ENCODE data around the gene ING4.

ING4 gene

GRCh38 chr12:6635856-6636531 lies 26.9 kb downstream of the ING4 start, which contains the start of gene LPAR5:
Gene LPAR5, minus strand, starts transcription at chr12:6635959. Its CDS starts 14,711 bp downstream, at chr12:6621248.
- DNase-seq (ENCODE audit: low spot score): peak; percentile 52

DNA sequence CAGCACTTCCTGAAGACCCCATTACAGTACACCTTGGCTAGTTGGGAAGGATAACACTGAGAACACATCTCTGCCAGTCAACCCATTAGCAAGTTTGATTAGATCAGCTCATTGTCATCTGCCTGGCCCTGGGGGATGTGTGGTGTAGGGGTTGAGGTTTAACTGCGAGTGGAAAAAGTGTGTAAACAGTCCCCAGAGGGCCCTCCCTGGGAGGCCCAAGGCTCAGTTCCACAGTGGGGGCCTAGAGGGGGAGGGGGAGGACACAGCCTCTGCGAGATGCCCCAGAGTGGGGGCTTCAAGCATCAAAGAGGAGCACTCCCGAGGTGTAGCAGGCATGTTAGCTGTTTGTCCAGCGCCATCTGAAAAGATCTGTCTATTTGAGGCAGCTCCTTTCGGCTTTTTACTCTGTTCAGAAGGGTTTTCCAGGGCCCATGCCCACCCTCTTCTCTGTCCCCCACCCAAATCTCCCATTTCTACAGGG lies 27.5 kb downstream of the ING4 start:
- DNase-seq (ENCODE audit: low spot score): no peak

DNA sequence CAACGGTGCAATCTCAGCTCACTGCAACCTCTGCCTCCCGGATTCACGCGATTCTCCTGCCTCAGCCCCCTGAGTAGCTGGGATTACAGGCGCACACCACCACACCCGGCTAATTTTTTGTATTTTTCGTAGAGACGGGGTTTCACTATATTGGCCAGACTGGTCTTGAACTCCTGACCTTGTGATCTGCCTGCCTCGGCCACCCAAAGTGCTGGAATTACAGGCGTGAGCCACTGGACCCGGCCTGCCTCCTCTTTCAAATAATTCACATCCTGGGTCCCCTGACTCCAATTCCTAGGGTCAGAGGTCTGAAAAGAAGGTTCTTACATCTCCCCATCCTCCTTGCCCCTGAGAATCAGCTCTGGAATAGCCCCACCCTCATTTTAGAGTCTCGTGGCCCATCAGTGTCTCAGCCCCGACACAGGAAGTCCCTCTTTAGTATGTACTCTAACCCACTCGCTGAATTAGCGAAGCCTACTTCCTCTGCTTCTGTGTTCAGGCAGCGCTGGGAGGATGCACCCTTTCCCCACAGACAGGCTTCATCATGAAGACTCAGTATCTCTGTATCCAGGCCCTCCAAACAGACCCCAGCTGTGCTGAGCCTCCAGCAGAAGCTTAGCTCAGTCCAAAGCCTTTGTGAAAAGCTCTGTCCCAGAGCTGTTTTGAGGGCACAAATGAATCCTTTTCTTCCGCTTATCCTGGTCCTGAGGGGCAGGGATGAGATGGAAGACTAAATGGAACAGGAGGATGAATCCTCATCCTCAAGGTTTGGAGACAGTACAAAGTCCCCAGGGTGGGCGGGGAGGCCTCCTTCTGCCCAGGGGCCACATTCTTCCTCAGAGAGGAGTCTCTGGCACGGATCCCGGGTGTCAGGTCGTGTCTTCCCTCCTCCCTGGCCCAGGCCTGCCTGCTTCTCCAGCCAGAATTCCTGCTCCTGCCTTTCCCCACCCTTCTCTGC lies 30.6 kb downstream of the ING4 start:
- no peak for DNase-seq (ENCODE audit: low spot score)

GRCh38 chr12:6631549-6631961 lies 31.4 kb downstream of the ING4 start:
- no peak for DNase-seq (ENCODE audit: low spot score)

GRCh38 chr12:6630736-6631135 lies 32.2 kb downstream of the ING4 start:
- no peak for DNase-seq (ENCODE audit: low spot score)

DNA sequence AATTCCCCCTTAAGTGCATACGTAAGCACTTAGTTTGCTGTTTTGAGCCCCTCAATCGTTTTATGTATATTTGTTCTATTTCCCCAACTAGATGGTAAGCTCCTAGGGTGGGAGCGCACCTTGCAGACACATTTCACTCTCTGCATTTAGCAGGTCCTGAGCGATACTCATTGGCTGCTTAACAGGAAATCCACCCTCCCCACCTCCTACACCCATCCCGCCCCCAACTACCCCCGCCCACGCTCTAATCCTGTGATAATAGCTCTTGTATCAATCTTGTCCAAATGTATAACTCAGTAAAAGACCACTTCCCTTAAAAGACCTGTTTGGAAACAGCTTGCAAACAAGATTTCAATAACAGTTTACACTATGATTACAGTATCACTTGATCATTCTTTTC lies 35.3 kb downstream of the ING4 start:
- DNase-seq (ENCODE audit: low spot score): no peak

- DNase-seq (ENCODE audit: low spot score): no peak
Measured at GRCh38 chr12:6626654-6627283, 36.1 kb downstream of the ING4 start.

DNA sequence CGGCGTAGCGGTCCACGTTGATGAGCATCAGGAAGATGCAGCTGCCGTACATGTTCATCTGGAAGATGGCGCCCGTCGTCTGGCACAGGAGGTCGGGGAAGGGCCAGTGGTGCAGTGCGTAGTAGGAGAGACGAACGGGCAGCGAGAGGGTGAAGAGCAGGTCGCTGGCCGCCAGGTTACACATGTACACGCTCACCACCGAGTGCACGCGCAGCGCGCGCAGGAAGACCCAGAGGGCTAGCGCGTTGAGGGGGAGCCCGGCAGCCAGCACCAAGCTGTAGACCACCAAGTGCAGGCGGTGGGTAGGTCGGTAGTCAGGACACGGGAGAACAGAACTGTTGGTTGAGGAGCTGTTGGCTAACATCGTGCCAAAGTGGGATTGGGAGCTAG lies 42.0 kb downstream of the ING4 start:
- DNase-seq (ENCODE audit: low spot score): no peak

- DNase-seq (ENCODE audit: low spot score): peak; percentile 38
Measured at GRCh38 chr12:6620137-6620884, 42.6 kb downstream of the ING4 start.

DNA sequence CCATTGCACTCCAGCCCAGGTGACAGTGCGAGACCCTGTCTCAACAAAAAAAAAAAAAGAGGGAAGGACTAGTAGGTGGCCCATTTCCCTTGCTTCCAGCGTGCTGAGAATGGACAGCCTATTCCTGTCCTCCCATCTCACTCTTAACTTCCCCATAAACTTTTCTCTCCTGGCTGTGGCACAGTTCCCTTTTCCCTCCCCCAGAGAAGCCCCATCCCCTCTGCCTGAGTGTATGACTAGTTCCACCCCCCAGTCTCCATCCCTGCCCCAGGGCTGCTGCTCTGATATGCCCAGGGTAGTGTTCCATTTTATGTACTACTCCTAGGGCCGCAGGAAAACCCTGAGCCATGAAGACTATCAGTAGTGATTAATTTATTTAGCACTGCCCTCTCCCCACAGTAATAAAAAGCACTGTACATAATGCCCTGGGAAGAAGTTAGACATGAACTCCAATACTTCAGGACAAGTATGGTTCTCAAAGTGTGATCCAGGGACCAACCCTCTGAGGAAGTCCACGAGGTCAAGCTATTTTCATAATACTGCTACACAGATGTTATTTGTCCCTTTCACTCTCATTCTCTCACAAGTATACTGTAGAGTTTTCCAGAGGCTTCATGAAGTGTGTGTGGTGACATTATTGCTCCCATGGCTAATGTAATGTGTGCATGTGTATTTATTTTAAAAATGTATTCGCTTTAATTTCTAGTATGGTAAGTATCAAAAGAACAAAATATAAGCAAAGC lies 44.3 kb downstream of the ING4 start:
- no peak for DNase-seq (ENCODE audit: low spot score)

DNA sequence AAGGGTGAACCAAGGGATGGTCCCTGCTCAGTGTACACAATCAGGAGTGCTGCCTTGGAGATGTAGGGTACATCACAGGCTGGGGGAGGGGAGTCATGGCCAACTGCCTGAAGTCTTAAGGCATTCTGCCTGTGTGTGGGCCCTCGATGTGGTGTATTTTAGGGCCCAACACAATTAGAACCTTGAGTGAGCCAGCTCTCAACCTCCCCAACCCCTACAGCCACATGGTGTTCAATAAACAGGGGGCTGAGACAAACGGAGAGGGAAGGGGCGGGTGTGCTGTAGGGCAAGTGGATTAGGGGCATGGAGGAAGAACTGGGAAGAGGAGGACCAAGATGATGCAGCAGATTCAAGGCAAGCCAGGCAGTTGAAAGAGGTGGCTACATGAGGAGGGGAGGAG lies 47.1 kb downstream of the ING4 start:
- no peak for DNase-seq (ENCODE audit: low spot score)

DNA sequence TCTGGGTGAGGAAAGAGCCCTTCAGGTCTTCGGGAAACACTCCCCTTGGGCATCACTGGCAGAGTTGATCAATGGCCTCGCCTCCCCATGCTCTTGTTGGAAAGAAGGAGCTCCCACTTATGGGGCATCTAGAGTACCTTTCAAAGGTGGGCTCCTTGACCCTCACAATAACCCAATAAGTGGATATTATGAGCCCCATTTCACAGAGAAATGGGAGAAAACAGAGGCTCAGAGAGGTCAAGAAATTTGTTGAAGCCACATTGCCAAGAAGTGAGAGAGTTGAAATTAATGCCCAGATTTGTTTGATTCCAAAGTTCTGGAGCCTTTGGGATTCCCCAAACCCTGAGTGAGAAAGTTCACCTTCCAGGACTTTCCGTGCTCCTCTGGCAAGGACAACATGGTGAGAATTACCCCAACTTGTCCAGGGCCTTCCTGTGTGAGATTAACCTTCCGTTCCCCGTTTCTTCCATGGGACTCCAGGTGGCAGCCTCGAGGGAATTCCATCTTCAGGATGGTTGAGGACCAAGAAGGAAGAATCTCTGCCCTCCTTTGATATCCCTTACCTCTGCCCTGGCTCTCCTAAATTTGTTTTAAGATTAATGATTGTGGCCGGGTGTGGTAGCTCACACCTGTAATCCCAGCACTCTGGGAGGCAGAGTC lies 48.3 kb downstream of the ING4 start:
- no peak for DNase-seq (ENCODE audit: low spot score)

DNA sequence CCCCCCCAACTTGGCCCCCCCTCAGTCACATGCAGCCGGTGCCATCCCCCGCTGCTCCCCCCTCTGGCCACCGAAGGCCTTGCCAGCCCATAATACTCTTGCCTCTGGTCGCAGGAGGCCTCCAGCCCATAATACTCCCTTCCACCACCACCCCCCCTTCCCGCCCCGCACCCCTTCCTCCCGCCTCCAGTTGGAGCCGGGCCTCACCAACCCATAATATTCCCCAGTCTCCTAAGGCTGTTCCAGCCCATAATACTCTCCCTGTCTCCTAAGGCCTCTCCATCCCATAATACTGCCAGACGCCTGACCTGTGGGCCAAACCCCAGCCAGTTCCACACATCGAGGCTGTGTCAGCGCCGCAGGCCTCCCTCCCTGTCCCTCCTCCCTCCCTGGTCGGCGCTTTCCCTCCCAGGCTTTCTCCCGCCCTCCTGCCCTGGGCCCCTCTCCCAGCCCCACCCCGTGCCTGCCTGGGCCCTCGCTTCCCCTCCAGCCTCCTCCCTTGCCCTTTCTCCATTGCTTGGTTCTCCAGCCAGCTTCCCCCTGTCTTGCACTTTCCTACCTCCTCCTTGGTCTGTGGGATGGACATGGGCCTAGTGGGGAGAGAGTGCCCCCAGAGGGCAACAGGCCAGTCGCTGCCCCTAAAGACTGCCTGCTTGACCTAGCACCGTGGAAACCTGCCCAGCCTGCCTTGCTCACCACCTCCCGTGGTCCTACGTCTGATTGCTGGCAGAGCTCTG lies 49.0 kb downstream of the ING4 start:
- DNase-seq (ENCODE audit: low spot score): peak; percentile 90

DNA sequence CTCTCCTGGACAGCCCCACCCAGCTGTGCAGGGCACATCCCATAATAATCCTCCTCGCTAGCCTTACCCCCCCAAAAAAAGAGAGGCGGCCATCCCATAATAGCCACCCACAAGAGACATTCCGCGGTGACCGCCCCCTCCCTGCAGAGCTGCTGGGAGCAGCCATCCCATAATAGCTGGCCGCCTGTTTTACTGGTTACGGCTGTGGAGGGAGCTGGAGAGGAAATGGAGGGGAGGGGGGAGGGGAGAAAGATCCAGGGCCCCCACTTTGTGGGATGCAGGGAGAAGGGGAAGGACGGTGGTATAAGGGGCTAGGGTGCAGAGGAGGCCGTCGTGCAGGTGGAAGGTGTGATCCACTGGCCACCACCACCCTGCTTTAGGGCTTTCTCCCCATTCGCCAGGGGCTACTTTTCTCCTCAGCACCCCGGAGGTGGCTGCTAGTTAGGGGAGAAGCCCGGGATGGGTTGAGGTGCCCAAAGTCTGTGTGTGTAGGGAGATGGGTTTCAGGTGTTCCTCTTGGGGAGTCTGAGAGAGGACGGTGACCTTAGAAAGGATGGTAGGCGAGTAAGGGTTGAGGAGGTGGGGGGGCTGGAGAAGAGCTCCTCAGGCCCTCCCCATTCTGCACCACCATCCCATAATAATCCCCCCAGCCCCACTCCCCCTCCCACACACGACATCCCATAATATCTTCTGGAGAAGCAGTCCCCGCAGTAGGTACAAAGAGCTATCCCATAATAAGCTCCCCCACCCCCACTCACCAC lies 49.7 kb downstream of the ING4 start:
- DNase-seq (ENCODE audit: low spot score): peak; percentile 55

DNA sequence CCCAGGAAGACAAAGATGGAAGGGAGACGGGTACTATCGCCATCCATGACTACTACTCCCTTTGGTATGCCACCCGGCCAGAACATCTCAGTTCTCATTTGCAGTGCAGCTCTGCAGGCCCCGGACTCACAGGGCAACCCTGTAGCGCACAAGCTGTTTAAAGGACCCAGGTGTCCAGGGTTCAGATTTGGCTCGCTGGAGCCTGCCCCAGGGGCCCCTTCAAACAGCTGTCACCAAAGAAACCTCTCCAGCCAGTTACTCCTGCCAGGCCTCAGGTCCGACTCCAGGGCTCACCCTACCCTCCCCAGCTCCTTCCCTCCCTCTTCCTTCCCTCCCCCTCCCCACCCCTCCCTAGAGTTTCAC lies 50.3 kb downstream of the ING4 start:
- no peak for DNase-seq (ENCODE audit: low spot score)

DNA sequence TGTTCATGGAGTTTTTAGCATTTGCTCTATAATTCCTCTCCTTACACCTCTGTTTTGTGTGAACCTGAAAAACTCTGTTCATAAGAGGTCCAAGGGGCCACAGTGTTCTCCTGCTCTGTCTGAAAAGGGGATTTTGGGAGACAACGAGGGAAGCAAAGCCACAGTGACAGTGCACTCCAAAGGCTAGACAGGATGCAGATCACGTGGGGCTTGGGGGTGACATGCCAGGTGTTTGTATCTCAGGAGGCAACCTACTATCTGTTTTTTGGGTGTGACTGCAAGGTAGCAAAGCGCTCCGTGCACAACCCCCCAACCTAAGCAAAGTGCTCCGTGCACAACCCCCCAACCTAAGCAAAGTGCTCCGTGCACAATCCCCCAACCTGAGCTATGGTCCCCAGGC lies 50.7 kb downstream of the ING4 start:
- no peak for DNase-seq (ENCODE audit: low spot score)

- DNase-seq (ENCODE audit: low spot score): no peak
Measured at GRCh38 chr12:6608592-6609281, 54.2 kb downstream of the ING4 start.

GRCh38 chr12:6607751-6608591 lies 54.9 kb downstream of the ING4 start:
- peak; percentile 44 for DNase-seq (ENCODE audit: low spot score)
